Measurements from ENCODE around the gene BRSK2. TPM values are rescaled to one million over a fixed set of nuclear protein-coding genes. Genes with fewer than 3 reads are reported as not detected.

Gene BRSK2
- total RNA-seq, 4 donors from 2014 or later, result 0.23 to 0.68 TPM; not detected in 2

- 86 to 89% methylated on average over 28 of the region's 28 CpGs for WGBS, 2 donors
- no peak for DNase-seq (ENCODE audit: low spot score in 2 of 2)
- no peak overlapping the region for H3K4me3 ChIP-seq (ENCODE audit: low read depth, poor library complexity, severe bottlenecking)
- TF ChIP-seq POLR2A (IDR thresholded peaks at IDR 0.05), result no peak
- TF ChIP-seq, protein P1, sequence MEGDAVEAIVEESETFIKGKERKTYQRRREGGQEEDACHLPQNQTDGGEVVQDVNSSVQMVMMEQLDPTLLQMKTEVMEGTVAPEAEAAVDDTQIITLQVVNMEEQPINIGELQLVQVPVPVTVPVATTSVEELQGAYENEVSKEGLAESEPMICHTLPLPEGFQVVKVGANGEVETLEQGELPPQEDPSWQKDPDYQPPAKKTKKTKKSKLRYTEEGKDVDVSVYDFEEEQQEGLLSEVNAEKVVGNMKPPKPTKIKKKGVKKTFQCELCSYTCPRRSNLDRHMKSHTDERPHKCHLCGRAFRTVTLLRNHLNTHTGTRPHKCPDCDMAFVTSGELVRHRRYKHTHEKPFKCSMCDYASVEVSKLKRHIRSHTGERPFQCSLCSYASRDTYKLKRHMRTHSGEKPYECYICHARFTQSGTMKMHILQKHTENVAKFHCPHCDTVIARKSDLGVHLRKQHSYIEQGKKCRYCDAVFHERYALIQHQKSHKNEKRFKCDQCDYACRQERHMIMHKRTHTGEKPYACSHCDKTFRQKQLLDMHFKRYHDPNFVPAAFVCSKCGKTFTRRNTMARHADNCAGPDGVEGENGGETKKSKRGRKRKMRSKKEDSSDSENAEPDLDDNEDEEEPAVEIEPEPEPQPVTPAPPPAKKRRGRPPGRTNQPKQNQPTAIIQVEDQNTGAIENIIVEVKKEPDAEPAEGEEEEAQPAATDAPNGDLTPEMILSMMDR (IDR thresholded peaks at IDR 0.05), result no peak
- intact Hi-C loops (cut with DNase I; ENCODE audit: low total_unique reads), result loop anchor here (10.0 kb wide), 1 partner anchor 216 kb away; no protein-coding TSS in a partner anchor
These were observed 111.0 kb downstream of the BRSK2 start for GRCh38 chr11:1500466-1501420.

GRCh38 chr11:1501421-1502167, 111.9 kb downstream of the BRSK2 start:
- DNase-seq (ENCODE audit: low spot score in 2 of 2), result no peak
- intact Hi-C loops (cut with DNase I; ENCODE audit: low total_unique reads), result loop anchor here (10.0 kb wide), 1 partner anchor 217 kb away; no protein-coding TSS in a partner anchor
- H3K4me3 ChIP-seq (ENCODE audit: low read depth, poor library complexity, severe bottlenecking), result no peak overlapping the region

DNA sequence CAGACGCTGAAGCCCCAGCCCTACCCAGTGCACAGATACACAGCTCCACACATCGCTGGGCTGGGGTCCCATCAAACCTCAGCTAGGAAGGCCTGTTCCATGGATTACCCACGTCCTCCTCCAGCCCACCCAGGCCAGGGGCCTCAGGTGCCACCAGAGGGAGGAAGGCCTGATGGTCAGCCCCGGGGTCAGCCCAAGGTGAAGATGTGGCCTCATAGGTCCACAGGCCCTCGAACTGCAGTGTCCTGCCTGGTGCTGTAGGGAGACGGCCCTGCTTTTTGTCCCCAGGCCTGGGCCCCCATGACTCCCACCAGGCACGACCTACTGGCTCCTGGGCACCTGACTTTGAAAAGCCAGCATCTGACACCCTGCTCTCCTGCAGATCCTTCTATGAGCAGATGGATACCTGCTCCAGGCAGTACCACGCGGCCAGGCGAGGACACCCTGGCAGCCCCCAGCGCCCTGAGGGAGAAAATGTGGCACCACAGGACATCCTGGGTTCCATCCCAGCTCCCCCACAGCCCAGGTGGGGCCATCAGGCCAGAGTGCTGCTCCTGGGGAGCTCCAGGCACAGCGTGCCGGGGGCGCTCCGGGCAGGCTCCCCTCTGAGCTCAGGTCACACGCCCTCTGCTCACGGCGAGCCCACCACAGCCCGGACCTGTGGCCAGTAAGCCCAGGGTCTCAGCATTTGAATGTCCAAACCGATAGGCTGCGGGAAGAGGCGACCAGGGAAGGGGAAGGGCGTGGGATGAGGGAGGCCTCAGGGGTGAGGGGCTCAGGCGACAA, 112.6 kb downstream of the BRSK2 start:
- intact Hi-C loops (cut with DNase I; ENCODE audit: low total_unique reads), result loop anchor here (10.0 kb wide), 1 partner anchor 218 kb away; no protein-coding TSS in a partner anchor
- TF ChIP-seq, protein P1 (IDR thresholded peaks at IDR 0.05), result no peak
- no peak for TF ChIP-seq POLR2A (IDR thresholded peaks at IDR 0.05)
- H3K4me3 ChIP-seq (ENCODE audit: low read depth, poor library complexity, severe bottlenecking), result no peak overlapping the region
- WGBS, 2 donors, result 87 to 92% methylated on average over 20 to 23 of the region's 24 CpGs
- no peak for DNase-seq (ENCODE audit: low spot score in 2 of 2)

More at GRCh38 chr11:1501421-1502167, 111.9 kb downstream of the BRSK2 start:
- 76 to 79% methylated on average over 24 to 25 of the region's 25 CpGs for WGBS, 2 donors
- TF ChIP-seq, protein P1 (IDR thresholded peaks at IDR 0.05), result no peak
- TF ChIP-seq POLR2A (IDR thresholded peaks at IDR 0.05), result no peak

- no peak for DNase-seq (ENCODE audit: low spot score in 2 of 2)
- WGBS, 2 donors, result 49 to 65% methylated on average over 14 to 20 of the region's 20 CpGs
- TF ChIP-seq, protein P1 (IDR thresholded peaks at IDR 0.05), result no peak
- TF ChIP-seq POLR2A (IDR thresholded peaks at IDR 0.05), result no peak
- H3K4me3 ChIP-seq (ENCODE audit: low read depth, poor library complexity, severe bottlenecking), result no peak overlapping the region
- intact Hi-C loops (cut with DNase I; ENCODE audit: low total_unique reads), result loop anchor here (10.0 kb wide), 1 partner anchor 218 kb away; no protein-coding TSS in a partner anchor
These were observed 113.4 kb downstream of the BRSK2 start for GRCh38 chr11:1502954-1503707.
